SU-DHL-6 (cell line): Measurements from ENCODE around the gene TMEM258.

Source experiments
- CTCF ChIP-seq: fragments of 200-600 bp; sonication (generic); IDR thresholded peaks from one replicate; pipeline ENCODE4 v1.5.1; 2017; ENCODE audit warnings: antibody characterized with exemption, mild to moderate bottlenecking, low read length, moderate library complexity; ENCODE audit not compliant: insufficient read depth, poor library complexity, severe bottlenecking
- EZH2phosphoT487 ChIP-seq: fragments of 200-600 bp; sonication (generic), shearing (Covaris generic); conservative IDR thresholded peaks from 2 replicates; pipeline ENCODE4 v1.6.1; 2018; ENCODE audit warnings: mild to moderate bottlenecking, antibody characterized with exemption, low read length, moderate library complexity, mixed read lengths

GRCh38 chr11:61833926-61834277 lies 41.5 kb upstream of the TMEM258 start:
- TF ChIP-seq CTCF (no peak), EZH2phosphoT487 (no peak)
